SJCRH30 (cell line): ENCODE results near the gene CBY2. TPM values are rescaled to one million over a fixed set of nuclear protein-coding genes. Genes with fewer than 3 reads are reported as not detected.

Experiments used
- DNase-seq, 2 experiments: peaks; one replicate each; pipeline ENCODE4 v3.0.0-alpha.2; 2015 to 2020
- H3K27ac ChIP-seq: fragments of 250-450 bp; sonication (Bioruptor Pico); 2 replicates; pipeline ENCODE4 v1.5.1; 2020; ENCODE audit warnings: mild to moderate bottlenecking, moderate library complexity
- H3K27me3 ChIP-seq: fragments of 250-450 bp; sonication (Bioruptor Pico); 2 replicates; pipeline ENCODE4 v1.5.1; 2020; ENCODE audit warnings: mild to moderate bottlenecking, moderate library complexity
- H3K36me3 ChIP-seq: fragments of 250-450 bp; sonication (Bioruptor Pico); 2 replicates; pipeline ENCODE4 v1.5.1; 2020; ENCODE audit warnings: mild to moderate bottlenecking, moderate library complexity
- H3K4me1 ChIP-seq: fragments of 250-450 bp; sonication (Bioruptor Pico); 2 replicates; pipeline ENCODE4 v1.5.1; 2020; ENCODE audit warnings: mild to moderate bottlenecking, moderate library complexity
- H3K4me3 ChIP-seq: fragments of 250-450 bp; sonication (Bioruptor Pico); 2 replicates; pipeline ENCODE4 v1.5.1; 2020; ENCODE audit warnings: mild to moderate bottlenecking, moderate library complexity
- H3K9me3 ChIP-seq: fragments of 250-450 bp; sonication (Bioruptor Pico); replicated peaks from 2 replicates; pipeline ENCODE4 v1.5.1; 2020; ENCODE audit warnings: mild to moderate bottlenecking, moderate library complexity
- total RNA-seq: library from RNA; depleted of rRNA; stranded (reverse); fragments of >200 nt; shearing (Covaris generic); gene quantifications from 2 replicates; pipeline ENCODE4 v1.2.3, GENCODE V29; 2014

The CBY2 gene
- total RNA-seq, 1 experiment from 2014 or later, result not detected

GRCh38 chr13:45714170-45714569 lies 12.1 kb downstream of the CBY2 start:
- no peaks in the 10 kb centered on the region for H3K9me3 ChIP-seq
- no peaks in the 10 kb centered on the region for H3K4me1 ChIP-seq
- no peak for DNase-seq
- H3K27ac ChIP-seq, result no peak overlapping the region
- no peak overlapping the region for H3K4me3 ChIP-seq
- H3K27me3 ChIP-seq, result no peaks in the 10 kb centered on the region
- no peaks in the 10 kb centered on the region for H3K36me3 ChIP-seq

DNA sequence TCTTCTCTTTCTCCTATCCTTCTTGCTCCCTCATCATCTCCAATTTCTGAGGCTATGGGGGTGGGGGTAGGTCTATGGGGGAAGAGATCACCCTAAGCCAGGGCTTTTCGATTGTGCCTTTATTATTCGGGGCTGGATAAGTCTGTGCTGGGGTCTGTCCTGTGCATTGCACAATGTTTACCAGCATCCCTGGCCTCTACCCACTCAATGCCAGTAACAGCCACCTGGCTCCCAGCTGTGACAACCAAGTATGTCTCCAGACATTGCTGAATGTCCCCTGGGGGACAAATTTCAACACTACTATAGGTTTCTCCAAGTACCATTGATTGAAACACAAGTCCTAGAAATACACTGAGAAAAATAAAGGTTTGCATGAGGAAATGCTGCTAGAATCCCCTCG lies 13.2 kb downstream of the CBY2 start:
- Histone ChIP-seq H3K4me1 (no peaks in the 10 kb centered on the region), H3K36me3 (no peaks in the 10 kb centered on the region), H3K27ac (no peak overlapping the region), H3K27me3 (no peaks in the 10 kb centered on the region), H3K4me3 (no peak overlapping the region), H3K9me3 (no peaks in the 10 kb centered on the region)
- no peak for DNase-seq

DNA sequence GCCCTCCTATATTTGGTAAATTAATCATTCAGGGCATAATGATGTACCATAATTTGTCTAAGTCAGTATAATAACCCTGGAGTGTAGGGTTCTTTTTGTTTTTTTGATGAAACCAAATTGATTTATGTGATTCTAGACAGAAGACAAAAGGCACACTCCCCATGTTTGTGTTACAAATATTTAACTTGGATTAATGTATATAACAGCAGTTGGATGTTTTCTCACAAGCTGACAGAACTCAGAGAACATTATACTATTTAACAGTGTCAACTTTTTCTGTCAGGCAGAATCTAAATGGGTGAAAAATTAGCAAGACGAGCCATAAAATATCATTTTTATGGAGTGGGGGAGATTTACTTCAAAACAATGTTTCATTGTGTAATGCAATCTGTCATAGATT lies 15.2 kb downstream of the CBY2 start:
- Histone ChIP-seq H3K27ac (no peak overlapping the region), H3K36me3 (no peaks in the 10 kb centered on the region), H3K9me3 (no peaks in the 10 kb centered on the region), H3K4me3 (no peak overlapping the region), H3K27me3 (no peaks in the 10 kb centered on the region), H3K4me1 (no peaks in the 10 kb centered on the region)
- DNase-seq, result no peak

DNA sequence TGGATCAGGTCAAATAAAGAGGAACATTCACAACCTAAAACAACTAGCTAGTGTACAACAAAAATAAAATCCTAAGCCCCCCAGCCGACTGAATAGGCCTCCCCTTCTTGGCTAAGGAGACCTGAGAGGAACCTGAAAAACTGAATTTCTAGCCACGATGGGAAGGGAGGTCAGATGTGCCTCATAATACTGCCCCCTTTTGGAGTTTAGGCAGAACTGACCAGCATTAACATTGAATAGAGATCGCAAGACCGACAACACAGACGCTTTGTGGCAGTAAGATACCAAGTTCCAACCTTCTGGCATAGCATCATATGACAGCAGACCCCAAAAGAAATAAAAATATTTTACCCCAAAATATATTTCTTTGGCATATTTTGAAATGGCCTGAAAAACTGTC lies 15.9 kb downstream of the CBY2 start:
- no peaks in the 10 kb centered on the region for H3K9me3 ChIP-seq
- H3K36me3 ChIP-seq, result no peaks in the 10 kb centered on the region
- no peaks in the 10 kb centered on the region for H3K4me1 ChIP-seq
- no peaks in the 10 kb centered on the region for H3K27me3 ChIP-seq
- H3K4me3 ChIP-seq, result no peak overlapping the region
- H3K27ac ChIP-seq, result no peak overlapping the region
- DNase-seq, result peak in 1 of 2 experiments; percentile 44

DNA sequence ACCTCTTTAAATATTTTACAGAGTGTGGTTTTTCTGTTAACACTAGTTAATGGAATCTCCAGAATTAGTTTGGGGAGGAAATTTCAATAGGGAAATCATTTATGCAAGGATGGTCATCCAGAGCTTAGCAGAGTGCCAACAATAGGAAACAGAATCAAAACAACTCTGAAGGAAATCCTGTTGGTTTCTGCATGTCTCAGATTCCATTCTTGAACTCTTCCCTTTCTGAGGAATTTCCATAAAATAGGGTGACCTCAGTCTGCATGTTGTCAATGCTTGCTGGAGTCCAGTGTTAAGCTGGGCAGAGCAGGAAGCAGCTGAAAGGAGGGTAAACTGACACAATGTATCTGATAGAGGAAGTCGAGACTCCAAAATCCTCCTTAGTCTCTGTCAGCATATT lies 16.9 kb downstream of the CBY2 start:
- no peaks in the 10 kb centered on the region for H3K27me3 ChIP-seq
- no peaks in the 10 kb centered on the region for H3K9me3 ChIP-seq
- H3K27ac ChIP-seq, result no peak overlapping the region
- H3K4me1 ChIP-seq, result no peaks in the 10 kb centered on the region
- DNase-seq, result no peak
- no peaks in the 10 kb centered on the region for H3K36me3 ChIP-seq
- H3K4me3 ChIP-seq, result no peak overlapping the region

- Histone ChIP-seq H3K27me3 (no peaks in the 10 kb centered on the region), H3K4me3 (no peak overlapping the region), H3K36me3 (no peaks in the 10 kb centered on the region), H3K9me3 (no peaks in the 10 kb centered on the region), H3K4me1 (no peaks in the 10 kb centered on the region), H3K27ac (no peak overlapping the region)
- DNase-seq, result no peak
Measured at GRCh38 chr13:45721203-45721731, 19.1 kb downstream of the CBY2 start.

- Histone ChIP-seq H3K4me3 (no peak overlapping the region), H3K9me3 (no peaks in the 10 kb centered on the region), H3K27ac (no peak overlapping the region), H3K4me1 (no peaks in the 10 kb centered on the region), H3K36me3 (no peaks in the 10 kb centered on the region), H3K27me3 (no peaks in the 10 kb centered on the region)
- no peak for DNase-seq
Measured at GRCh38 chr13:45723798-45724197, 21.7 kb downstream of the CBY2 start.

- Histone ChIP-seq H3K4me1 (no peaks in the 10 kb centered on the region), H3K27ac (no peak overlapping the region), H3K27me3 (no peaks in the 10 kb centered on the region), H3K4me3 (no peak overlapping the region), H3K9me3 (no peaks in the 10 kb centered on the region), H3K36me3 (no peaks in the 10 kb centered on the region)
- peak in 1 of 2 experiments; percentile 16 for DNase-seq
Measured at GRCh38 chr13:45728759-45729158, 26.6 kb downstream of the CBY2 start.

- Histone ChIP-seq H3K4me1 (no peaks in the 10 kb centered on the region), H3K4me3 (no peak overlapping the region), H3K9me3 (no peaks in the 10 kb centered on the region), H3K27ac (no peak overlapping the region), H3K36me3 (no peaks in the 10 kb centered on the region), H3K27me3 (no peaks in the 10 kb centered on the region)
- DNase-seq, result no peak
Measured at GRCh38 chr13:45731455-45731854, 29.3 kb downstream of the CBY2 start.

- Histone ChIP-seq H3K4me3 (no peak overlapping the region), H3K4me1 (no peaks in the 10 kb centered on the region), H3K9me3 (no peaks in the 10 kb centered on the region), H3K27me3 (no peaks in the 10 kb centered on the region), H3K36me3 (no peaks in the 10 kb centered on the region), H3K27ac (no peak overlapping the region)
- no peak for DNase-seq
Measured at GRCh38 chr13:45732916-45733315, 30.8 kb downstream of the CBY2 start.

DNA sequence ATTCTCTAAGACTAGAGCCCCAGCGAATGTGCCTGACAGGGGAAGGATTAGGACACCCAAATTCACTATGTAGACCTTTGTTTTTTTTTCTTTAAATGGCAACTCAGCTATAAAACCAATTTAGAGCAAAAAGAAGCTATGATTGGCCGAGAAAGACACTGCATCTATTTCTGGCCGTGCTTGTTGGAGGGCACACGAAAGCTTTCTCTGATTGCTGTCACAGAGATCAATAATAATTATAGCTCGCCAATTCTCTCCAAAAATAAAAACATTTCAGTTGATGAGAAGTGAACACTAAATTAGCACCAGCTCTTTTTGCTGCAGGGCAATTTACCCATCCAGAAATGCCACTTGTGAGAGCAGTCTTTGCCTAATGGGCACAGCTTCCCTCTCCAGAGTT lies 31.2 kb downstream of the CBY2 start:
- Histone ChIP-seq H3K9me3 (no peaks in the 10 kb centered on the region), H3K36me3 (no peaks in the 10 kb centered on the region), H3K27me3 (no peaks in the 10 kb centered on the region), H3K27ac (no peak overlapping the region), H3K4me1 (no peaks in the 10 kb centered on the region), H3K4me3 (no peak overlapping the region)
- no peak for DNase-seq

GRCh38 chr13:45737571-45738017 lies 35.5 kb downstream of the CBY2 start:
- Histone ChIP-seq H3K4me1 (no peaks in the 10 kb centered on the region), H3K4me3 (no peak overlapping the region), H3K36me3 (no peaks in the 10 kb centered on the region), H3K27ac (no peak overlapping the region), H3K27me3 (no peaks in the 10 kb centered on the region), H3K9me3 (no peaks in the 10 kb centered on the region)
- DNase-seq, result peak; percentile 13 to 22

- Histone ChIP-seq H3K27ac (no peak overlapping the region), H3K4me1 (no peaks in the 10 kb centered on the region), H3K9me3 (no peaks in the 10 kb centered on the region), H3K4me3 (no peak overlapping the region), H3K36me3 (no peaks in the 10 kb centered on the region), H3K27me3 (no peaks in the 10 kb centered on the region)
- no peak for DNase-seq
Measured at GRCh38 chr13:45742985-45743384, 40.9 kb downstream of the CBY2 start.

DNA sequence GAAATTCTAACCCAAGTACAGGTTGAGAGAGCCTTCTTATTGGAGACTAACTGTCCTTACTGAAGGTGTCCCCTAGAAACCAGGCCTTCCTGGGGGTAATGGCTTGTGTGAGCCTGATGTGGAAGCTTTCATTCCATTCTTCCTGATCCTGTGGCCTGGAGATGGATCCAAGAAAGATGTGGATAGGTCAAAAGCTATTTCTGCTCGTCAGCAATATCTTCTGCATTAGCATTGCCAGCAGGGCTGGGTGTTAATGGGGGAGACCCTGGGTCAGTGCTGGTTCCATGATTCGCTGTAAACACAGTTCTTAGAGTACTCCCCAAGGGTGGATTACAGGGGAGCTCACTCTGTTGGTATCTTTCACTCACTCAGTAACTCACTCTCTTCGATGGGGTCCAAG lies 42.9 kb downstream of the CBY2 start:
- Histone ChIP-seq H3K4me1 (no peaks in the 10 kb centered on the region), H3K4me3 (no peak overlapping the region), H3K36me3 (no peaks in the 10 kb centered on the region), H3K27ac (no peak overlapping the region), H3K27me3 (no peaks in the 10 kb centered on the region; the same call in none of the 2 replicates), H3K9me3 (no peaks in the 10 kb centered on the region)
- no peak for DNase-seq

- Histone ChIP-seq H3K4me1 (no peaks in the 10 kb centered on the region), H3K27ac (no peak overlapping the region), H3K9me3 (no peaks in the 10 kb centered on the region), H3K4me3 (no peak overlapping the region), H3K36me3 (no peaks in the 10 kb centered on the region), H3K27me3 (no peaks in the 10 kb centered on the region; the same call in none of the 2 replicates)
- DNase-seq, result no peak
Measured at GRCh38 chr13:45747071-45747470, 45.0 kb downstream of the CBY2 start.

GRCh38 chr13:45748941-45749759 lies 47.0 kb downstream of the CBY2 start:
- DNase-seq, result peak; percentile 10 to 36
- Histone ChIP-seq H3K4me3 (no peak overlapping the region), H3K27ac (no peak overlapping the region), H3K9me3 (no peaks in the 10 kb centered on the region), H3K4me1 (no peaks in the 10 kb centered on the region), H3K36me3 (no peaks in the 10 kb centered on the region), H3K27me3 (no peaks in the 10 kb centered on the region; the same call in none of the 2 replicates)
